Measurements from ENCODE around the gene CDRT4.

CDRT4 gene

DNA sequence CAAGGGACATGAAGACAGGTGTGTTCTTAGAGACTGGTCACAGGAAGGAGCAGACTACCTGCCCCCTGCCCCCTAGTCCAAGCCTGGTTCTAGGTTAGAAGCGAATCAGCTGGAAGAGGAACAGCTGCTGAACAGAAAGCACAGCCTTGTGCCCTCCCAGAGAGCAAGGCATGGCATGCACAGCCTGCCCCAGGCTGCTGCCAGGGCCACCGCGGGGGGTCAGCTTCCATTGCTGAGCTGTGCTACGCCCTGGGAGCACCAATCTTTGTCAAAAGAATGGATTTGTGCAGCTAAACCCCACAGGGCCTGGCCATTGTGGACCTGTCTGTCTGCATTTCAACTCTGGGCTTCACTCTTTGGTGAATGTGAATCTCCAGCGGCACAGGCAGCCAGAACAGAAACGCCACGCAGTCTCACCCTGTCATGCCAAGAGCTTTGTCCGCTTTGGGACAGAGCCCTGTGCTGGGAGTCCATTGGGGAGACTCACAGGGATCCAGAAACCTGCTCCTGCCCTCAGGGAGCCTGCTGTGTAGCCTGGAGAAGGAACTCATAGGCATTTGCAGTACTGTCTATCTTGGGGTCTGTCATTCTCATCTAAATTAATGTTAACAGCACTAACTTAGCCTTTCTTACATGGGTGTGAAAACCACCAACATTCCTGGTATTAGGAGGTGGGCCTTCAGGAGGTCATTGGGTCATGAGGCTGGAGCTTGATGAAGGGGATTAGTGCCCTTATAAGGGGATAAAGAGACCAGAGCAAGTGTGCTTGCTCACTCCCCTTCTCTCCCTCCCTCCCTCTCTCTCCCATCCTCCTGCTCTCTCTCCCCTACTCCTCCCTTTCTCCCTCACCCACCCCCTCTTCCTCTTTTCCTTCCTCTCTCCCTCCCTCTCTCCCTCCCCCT is 25.6 kb upstream of the CDRT4 start:
- FAIRE-seq = no peak

DNA sequence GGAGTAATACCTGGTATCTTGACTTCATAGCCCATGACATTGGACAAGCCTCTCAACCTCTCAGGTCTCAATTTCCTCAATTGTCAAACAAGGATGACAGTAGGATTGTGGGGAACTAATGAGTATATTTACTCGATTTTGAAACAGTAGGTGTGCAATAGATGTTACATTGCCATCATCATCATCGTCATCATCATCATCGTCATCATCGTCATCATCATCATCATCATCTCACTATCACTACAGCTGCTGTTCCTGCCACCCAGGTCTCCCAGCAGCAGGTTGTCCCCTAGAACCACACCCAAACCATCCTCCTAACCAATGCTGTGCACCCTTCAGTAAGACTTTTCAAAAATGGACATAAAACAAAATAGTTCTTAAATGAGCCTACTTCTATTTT is 24.8 kb upstream of the CDRT4 start:
- no peak for FAIRE-seq

- FAIRE-seq = no peak
These were observed 23.3 kb upstream of the CDRT4 start for GRCh38 chr17:15490634-15491261.

DNA sequence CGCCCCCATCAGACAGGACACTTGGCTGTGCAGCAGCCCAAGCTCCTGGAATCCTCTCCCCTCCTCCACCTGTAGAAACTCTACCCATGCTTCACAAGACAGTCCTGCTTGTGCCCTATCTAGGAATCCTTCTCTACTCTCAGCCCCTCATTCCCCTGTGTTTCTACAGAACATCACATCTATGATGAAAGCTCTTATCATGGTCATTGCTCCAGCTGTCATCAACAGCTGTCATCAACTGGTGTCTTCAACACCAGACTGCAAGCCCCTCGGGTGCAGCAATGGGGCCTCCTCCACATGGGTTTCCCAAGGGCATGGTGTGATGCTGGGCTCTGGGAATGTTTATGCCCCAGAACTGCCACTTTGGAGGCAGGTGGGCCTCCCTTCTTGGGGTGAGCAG is 21.1 kb upstream of the CDRT4 start:
- FAIRE-seq = no peak

DNA sequence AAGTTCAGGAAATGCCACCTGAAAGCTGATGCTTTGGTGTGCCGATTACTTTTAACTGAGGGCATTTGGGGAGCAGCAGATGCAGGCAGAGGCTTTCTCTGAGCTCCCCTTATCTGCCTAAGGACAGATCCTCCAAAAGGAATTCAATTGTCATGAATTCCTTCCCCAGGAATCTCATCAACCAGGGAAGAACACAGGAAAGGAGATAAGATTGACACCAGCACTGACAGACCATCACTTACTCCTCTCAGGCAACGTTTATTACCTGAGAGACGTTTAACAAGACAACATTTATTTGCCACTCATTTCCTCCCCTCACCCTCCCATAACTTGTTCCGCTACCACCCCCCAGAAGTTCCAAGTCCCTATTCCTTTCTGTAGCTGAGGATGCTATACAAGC is 17.6 kb upstream of the CDRT4 start:
- no peak for FAIRE-seq

DNA sequence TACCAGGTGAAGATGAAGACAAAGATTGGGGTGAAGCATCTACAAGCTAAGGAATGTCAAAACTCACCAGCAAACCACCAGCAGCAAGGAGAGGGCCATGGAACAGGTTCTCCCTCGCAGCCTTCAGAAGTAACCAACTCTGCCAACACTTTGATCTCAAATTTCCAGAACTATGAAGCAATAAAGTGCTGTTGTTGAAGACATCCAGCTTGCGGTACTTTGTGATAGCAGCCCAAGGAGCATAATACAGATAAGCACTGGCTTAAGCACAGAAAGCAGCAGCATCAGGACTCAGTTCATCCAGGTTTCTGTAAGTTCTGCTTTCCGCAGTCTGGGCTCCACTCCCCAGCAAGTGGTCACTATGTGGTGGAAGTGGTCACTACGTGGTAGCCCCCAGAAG is 16.0 kb upstream of the CDRT4 start:
- FAIRE-seq = no peak

GRCh38 chr17:15482476-15482875 is 15.1 kb upstream of the CDRT4 start:
- no peak for FAIRE-seq

- FAIRE-seq = no peak
These were observed 14.1 kb upstream of the CDRT4 start for GRCh38 chr17:15481481-15481880.

GRCh38 chr17:15480204-15480603 is 12.8 kb upstream of the CDRT4 start:
- no peak for FAIRE-seq

- FAIRE-seq = no peak
These were observed 12.3 kb upstream of the CDRT4 start for GRCh38 chr17:15479703-15480102.

DNA sequence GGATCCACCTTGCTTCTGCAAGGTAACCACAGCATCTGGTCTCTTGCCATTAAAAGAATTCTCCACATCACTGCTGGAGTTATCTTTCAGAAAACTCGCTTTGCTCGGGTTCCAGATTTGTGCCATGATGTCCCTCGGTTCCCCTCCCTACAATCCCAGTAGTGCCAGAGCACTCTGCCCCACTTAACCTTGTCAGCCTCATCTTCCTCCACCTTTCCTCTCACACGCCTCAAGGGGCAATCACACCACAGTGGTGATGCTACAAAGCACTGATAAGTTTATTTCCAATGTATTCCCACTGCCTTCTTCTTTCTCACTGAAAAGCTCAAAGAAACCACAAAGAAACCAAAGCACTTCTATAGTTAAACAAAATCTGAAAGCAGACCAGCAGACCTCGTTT is 11.4 kb upstream of the CDRT4 start:
- no peak for FAIRE-seq

DNA sequence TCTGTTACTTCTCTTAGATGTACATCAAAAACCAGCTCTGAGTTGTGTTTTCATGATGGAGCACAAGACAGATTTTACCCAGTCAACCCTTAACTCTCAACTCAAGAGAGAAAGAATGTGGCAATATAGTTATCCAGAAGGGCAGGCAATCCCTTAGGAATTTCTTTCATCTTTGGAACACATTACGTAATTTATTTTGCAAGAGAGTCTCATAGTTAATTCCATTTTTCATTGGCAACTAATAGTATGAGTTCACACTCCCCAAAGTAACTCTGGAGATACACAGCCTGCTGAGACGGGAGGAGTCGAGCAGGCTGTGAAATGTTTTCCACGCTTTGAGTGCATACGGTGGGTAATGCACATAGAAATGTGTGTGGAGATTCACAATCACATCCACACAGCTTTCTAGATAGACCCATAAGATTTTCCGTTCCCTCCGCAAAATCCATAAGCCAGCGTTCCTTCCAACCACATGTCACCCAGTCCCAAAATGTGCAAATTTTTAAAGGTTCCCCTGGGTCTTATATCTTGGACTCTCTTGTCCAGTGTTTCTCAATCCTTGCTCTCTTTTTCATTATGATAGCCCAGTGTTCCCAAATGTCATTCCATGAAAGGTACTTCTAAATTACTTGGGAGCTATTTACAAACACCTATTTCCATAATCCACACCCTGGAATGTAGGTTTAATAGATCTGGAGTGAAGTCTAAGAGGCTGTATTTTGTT is 8.4 kb upstream of the CDRT4 start:
- no peak for FAIRE-seq

DNA sequence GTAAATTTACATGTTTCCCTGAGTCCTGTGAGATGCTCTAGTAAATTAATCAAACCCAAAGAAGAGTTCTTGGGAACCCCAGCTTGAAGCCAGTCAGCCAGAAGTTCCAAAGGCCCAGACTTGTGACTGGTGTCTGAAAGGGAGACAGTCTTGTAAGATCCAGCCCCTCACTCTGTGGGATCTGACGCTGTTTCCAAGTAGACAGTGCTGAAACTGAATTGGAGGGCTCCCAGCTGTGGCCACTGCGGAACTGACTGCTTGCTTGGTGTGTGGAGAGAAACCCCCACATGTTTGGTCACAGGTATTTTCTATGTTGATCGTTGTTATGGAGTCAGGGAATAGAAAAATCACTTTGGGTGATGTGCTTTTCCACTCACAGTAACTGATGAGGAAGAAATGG is 5.5 kb upstream of the CDRT4 start:
- FAIRE-seq = no peak

- no peak for FAIRE-seq
These were observed 3.1 kb upstream of the CDRT4 start for GRCh38 chr17:15470536-15470935.

- no peak for FAIRE-seq
These were observed 1.8 kb upstream of the CDRT4 start for GRCh38 chr17:15469260-15469659.

- FAIRE-seq = no peak
These were observed 705 bp upstream of the CDRT4 start for GRCh38 chr17:15468126-15468525.

GRCh38 chr17:15466131-15466530 is 1.3 kb downstream of the CDRT4 start:
- FAIRE-seq = no peak

DNA sequence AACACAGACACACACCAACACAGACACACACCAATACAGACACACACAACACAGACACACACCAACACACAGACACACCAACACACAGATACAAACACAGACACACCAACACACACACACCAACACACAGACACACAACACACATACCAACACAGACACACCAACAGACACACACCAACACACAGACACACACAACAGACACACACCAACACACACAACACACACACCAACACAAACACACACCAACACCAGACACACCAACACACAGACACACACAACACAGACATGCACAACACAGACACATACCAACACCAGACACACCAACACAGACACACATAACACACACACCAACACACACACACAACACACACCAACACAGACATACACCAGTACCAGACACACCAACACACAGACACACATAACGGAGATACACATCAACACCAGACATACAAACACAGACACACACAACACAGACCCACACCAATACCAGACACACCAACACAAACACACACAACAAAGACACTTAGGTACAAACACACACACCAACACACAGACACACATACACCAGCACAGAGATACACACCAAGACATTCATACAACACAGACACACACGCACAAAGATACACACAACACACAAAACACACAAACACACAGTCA is 2.2 kb downstream of the CDRT4 start:
- no peak for FAIRE-seq

DNA sequence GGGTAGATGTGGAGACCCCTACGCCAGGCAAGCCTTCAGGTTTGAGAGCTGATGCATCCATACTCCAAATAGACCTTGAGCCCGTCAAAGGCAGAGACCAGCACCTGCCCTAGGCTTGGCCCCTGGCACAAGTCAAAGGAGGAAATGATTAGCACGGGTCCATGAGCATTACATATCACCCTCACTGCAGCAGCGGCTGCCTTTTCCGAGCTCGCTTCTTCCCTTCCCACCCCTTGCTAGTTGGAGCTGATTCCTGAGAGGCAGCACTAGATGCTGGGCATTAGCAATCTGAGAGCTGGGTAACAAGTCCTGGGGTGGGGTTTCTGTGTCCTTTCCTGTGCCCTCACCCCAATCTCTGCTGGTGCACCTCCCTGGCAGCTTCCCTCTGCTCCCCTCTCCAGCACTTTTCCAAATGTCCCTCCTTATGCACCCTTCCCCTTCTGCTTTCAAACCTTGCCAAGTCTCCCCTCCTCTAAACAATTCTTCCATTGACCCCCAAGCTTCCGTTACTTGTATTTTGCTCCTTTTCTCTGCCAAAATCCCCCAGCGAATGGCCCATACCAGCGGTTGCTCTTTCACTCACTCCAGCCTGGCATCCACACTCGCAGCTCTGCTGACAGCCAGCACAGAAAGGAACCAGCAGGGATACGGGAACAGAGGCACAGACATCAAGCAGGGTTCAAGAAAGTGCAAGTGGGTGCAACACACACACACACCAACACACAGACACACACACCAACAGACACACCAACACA is 3.0 kb downstream of the CDRT4 start:
- no peak for FAIRE-seq

DNA sequence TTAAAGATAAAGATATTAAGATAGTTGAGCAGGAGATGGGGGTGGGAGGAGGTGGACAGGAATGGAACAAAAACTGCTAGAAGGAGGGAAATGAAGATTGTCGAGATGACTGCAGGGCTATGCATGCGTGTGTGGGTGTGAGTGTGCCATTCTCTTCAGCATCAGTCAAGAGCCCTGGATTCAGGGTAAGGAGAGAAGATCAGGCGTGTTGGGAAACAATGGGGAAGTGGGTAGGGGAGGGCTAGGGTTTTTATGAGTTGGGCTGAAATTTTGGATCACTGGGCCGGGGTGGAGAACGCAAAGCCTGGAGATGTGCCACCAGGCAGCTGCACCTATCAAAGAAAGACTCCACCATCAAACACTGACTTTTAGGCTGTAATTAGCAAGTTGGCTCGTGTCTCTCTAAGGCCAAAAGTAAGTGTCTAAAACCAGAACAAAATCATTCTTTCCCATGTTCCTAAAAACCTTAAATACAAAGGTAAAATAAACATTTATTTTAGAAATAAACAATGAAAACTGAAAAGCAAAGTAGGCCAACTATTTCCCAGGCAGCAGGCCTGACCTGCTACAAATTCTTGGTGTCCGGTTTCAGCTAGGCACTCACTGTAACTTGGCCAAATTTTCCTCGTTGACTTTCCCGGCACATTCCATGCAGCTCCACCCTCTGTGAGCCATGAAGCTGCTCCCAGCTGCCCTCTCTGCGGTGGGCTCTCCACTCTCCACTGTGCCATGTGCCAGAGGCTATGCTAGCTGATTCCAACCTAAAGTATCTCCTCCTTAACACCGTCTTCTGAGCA is 4.2 kb downstream of the CDRT4 start:
- FAIRE-seq = no peak

DNA sequence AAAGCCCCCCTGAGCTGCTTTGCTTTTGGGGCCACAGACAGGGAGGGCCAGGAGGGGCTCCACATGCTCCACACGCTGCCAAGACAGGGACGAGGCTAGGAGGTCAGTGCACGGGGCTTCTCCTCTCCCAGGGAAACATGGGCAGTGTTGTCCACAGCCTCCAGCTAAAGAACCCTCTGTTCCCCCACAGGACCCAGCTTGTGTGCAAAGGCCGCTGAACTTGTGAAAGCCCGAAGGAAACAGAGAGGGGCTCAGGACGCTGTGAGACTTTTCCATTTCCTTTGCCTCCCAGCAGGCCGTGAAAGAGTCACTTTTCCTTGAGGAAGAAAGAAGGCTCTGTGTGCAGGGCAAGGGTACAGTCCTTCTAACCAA is 9.7 kb downstream of the CDRT4 start:
- no peak for FAIRE-seq

All from G401.6 (cell line).